HCT116 (cell line): ENCODE measurements around the gene PCDHGA7. TPM values are rescaled to one million over a fixed set of nuclear protein-coding genes. Genes with fewer than 3 reads are reported as not detected.

Experiments
- ATAC-seq: fragments of 200-7000 bp; cut with Tn5 transposase; 2 replicates; pipeline ENCODE4 v1.9.1; 2020; ENCODE audit warnings: mild to moderate bottlenecking, moderate library complexity
- BruUV-seq: library from RNA; stranded (reverse); fragments of 400-500 nt; replicated peaks from 2 replicates; lab custom pipeline; 2021; lab: Mats Ljungman, UMichigan
- CTCF ChIA-PET: fragments of 300-600 bp; sonication (Branson Sonifier 250); formaldehyde crosslinking; loops from one replicate; lab custom pipeline; 2021; ENCODE audit warnings: antibody characterized with exemption; lab: Charles Lee
- POLR2A ChIA-PET: fragments of 300-600, 350-600 bp; sonication (Branson Sonifier 250); formaldehyde crosslinking; loops from one replicate; lab custom pipeline; 2021; ENCODE audit warnings: antibody characterized with exemption; lab: Charles Lee
- RAD21 ChIA-PET, 2 experiments: fragments of 300-600 bp; sonication (Branson Sonifier 250); formaldehyde crosslinking; loops; one replicate each; lab custom pipeline; 2023; ENCODE audit warnings: low total read pairs in 2 of 2; ENCODE audit not compliant: uncharacterized antibody in 2 of 2, unreplicated experiment in 2 of 2, low non-redundant PET in 1 of 2; lab: Charles Lee
- DNase-seq: peaks from one replicate; pipeline ENCODE4 v3.0.0-alpha.2; 2010; ENCODE audit warnings: low read depth, low spot score
- H2AFZ ChIP-seq: fragments of 200-600 bp; shearing (Covaris generic), sonication (generic); 2 replicates; pipeline ENCODE4 v1.6.1; 2017; ENCODE audit warnings: low read depth, mixed run types, mixed read lengths, antibody characterized with exemption, low read length; ENCODE audit not compliant: poor library complexity, severe bottlenecking
- H3K27ac ChIP-seq: 2 replicates; pipeline ENCODE4 v1.5.1; 2012; ENCODE audit warnings: low read depth, low read length
- H3K27me3 ChIP-seq: fragments of 200-600 bp; sonication (generic); 2 replicates; pipeline ENCODE4 v1.6.1; 2016; ENCODE audit warnings: mixed run types, low read length, mixed read lengths; ENCODE audit not compliant: insufficient read depth
- H3K36me3 ChIP-seq, 2 experiments: fragments of 200-500 bp in 1 of 2; fragments of 200-600 bp in 1 of 2; sonication (Bioruptor generic) in 1 of 2; sonication (generic) in 1 of 2; 2 replicates each; pipeline versions ENCODE4 v1.5.1 to v1.6.1; 2014 to 2016; ENCODE audit warnings: low read length in 2 of 2, inconsistent platforms in 1 of 2, mixed read lengths in 1 of 2, mixed run types in 1 of 2; ENCODE audit not compliant: insufficient read depth in 2 of 2, control insufficient read depth in 1 of 2
- H3K4me1 ChIP-seq, 2 experiments: fragments of 200-600 bp in 1 of 2; sonication (generic) in 1 of 2; 2 replicates each; pipeline versions ENCODE4 v1.5.1 to v1.6.1; 2012 to 2017; ENCODE audit warnings: low read length in 2 of 2, inconsistent platforms in 1 of 2, mild to moderate bottlenecking in 1 of 2, mixed read lengths in 1 of 2, mixed run types in 1 of 2, moderate library complexity in 1 of 2; ENCODE audit not compliant: insufficient read depth in 2 of 2, control insufficient read depth in 1 of 2
- H3K4me2 ChIP-seq: fragments of 200-600 bp; sonication (generic); 2 replicates; pipeline ENCODE4 v1.6.1; 2017; ENCODE audit warnings: mixed run types, low read length, mixed read lengths
- H3K4me3 ChIP-seq, 2 experiments: fragments of 200-600 bp in 1 of 2; sonication (generic) in 1 of 2; replicated peaks in 1 of 2; 2 replicates each; pipeline ENCODE4 v1.5.1; 2011 to 2016; ENCODE audit warnings: low read length in 2 of 2, control low read depth in 1 of 2, low read depth in 1 of 2, mild to moderate bottlenecking in 1 of 2, mixed read lengths in 1 of 2, mixed run types in 1 of 2
- H3K79me2 ChIP-seq: fragments of 200-600 bp; sonication (generic); 2 replicates; pipeline ENCODE4 v1.6.1; 2017; ENCODE audit warnings: mild to moderate bottlenecking, mixed run types, low read length, moderate library complexity, mixed read lengths; ENCODE audit not compliant: insufficient read depth
- H3K9ac ChIP-seq: fragments of 200-600 bp; sonication (generic); 2 replicates; pipeline ENCODE4 v1.6.1; 2016; ENCODE audit warnings: low read length, mixed read lengths
- H3K9me2 ChIP-seq: fragments of 200-600 bp; sonication (generic), shearing (Covaris generic); 2 replicates; pipeline ENCODE4 v1.6.1; 2017; ENCODE audit warnings: mixed run types, mild to moderate bottlenecking, moderate library complexity; ENCODE audit not compliant: insufficient read depth
- H3K9me3 ChIP-seq, 2 experiments: fragments of 200-500 bp in 1 of 2; fragments of 200-600 bp in 1 of 2; sonication (Bioruptor generic) in 1 of 2; sonication (generic) in 1 of 2; 2 replicates each; pipeline ENCODE4 v1.6.1; 2014 to 2017; ENCODE audit warnings: low read length in 2 of 2, mixed read lengths in 2 of 2, inconsistent platforms in 1 of 2, low read depth in 1 of 2, mild to moderate bottlenecking in 1 of 2, mixed run types in 1 of 2, moderate library complexity in 1 of 2; ENCODE audit not compliant: control insufficient read depth in 1 of 2, insufficient read depth in 1 of 2
- H4K20me1 ChIP-seq: fragments of 200-600 bp; sonication (generic), shearing (Covaris generic); 2 replicates; pipeline ENCODE4 v1.6.1; 2017; ENCODE audit warnings: mixed run types, mild to moderate bottlenecking, moderate library complexity; ENCODE audit not compliant: insufficient read depth
- EGR1 ChIP-seq: IDR thresholded peaks from 2 replicates; pipeline ENCODE4 v1.6.1; 2012; ENCODE audit warnings: low read depth
- ELF1 ChIP-seq: IDR thresholded peaks from 2 replicates; pipeline ENCODE4 v1.6.1; 2012; ENCODE audit warnings: low read depth, borderline replicate concordance
- EZH2 ChIP-seq: fragments of 200-600 bp; sonication (generic); IDR thresholded peaks from 2 replicates; pipeline ENCODE4 v1.6.1; 2017; ENCODE audit warnings: antibody characterized with exemption, mixed run types
- JUND ChIP-seq: IDR thresholded peaks from 2 replicates; pipeline ENCODE4 v1.6.1; 2012
- MAX ChIP-seq: IDR thresholded peaks from 2 replicates; pipeline ENCODE4 v1.6.1; 2012
- RAD21 ChIP-seq: IDR thresholded peaks from 2 replicates; pipeline ENCODE4 v1.6.1; 2012; ENCODE audit warnings: low read depth, mild to moderate bottlenecking
- SP1 ChIP-seq: IDR thresholded peaks from 2 replicates; pipeline ENCODE4 v1.6.1; 2012; ENCODE audit warnings: low read depth
- SRF ChIP-seq: IDR thresholded peaks from 2 replicates; pipeline ENCODE4 v1.6.1; 2012; ENCODE audit warnings: low read depth
- TCF7L2 ChIP-seq: IDR thresholded peaks from 2 replicates; pipeline ENCODE4 v1.7.0; 2011; ENCODE audit warnings: borderline replicate concordance, inconsistent platforms; ENCODE audit not compliant: insufficient read depth, insufficient read length; ENCODE audit errors: extremely low read depth
- ZFX ChIP-seq: fragments of 450-650 bp; IDR thresholded peaks from 2 replicates; pipeline ENCODE4 v1.6.1; 2017
- ZNF274 ChIP-seq: fragments of 200-500 bp; sonication (Bioruptor generic); IDR thresholded peaks from 2 replicates; pipeline ENCODE4 v1.6.1; 2014; ENCODE audit warnings: mild to moderate bottlenecking, low read depth, low read length, inconsistent platforms
- intact Hi-C: fragments of 100-400 bp; cut with micrococcal nuclease; formaldehyde crosslinking; loops from 2 replicates; pipeline ENCODE4 v1.10.0; 2022
- total RNA-seq: library from RNA; stranded (reverse); gene quantifications from one replicate; pipeline ENCODE4 v1.2.1, GENCODE V29; 2021; ENCODE audit not compliant: unreplicated experiment
- TF ChIP-seq, protein P1 (sequence below), 3 experiments: fragments of 200-600 bp in 1 of 3; sonication (generic) in 1 of 3; IDR thresholded peaks in 2 of 3; conservative IDR thresholded peaks in 1 of 3; 2 replicates each; pipeline ENCODE4 v1.5.1; 2012 to 2017; ENCODE audit warnings: low read depth in 2 of 3, low read length in 2 of 3, antibody characterized with exemption in 1 of 3, borderline replicate concordance in 1 of 3, control low read depth in 1 of 3, mild to moderate bottlenecking in 1 of 3, mixed read lengths in 1 of 3, mixed run types in 1 of 3, moderate library complexity in 1 of 3; ENCODE audit not compliant: insufficient read depth in 1 of 3
- TF ChIP-seq, protein P2 (sequence below): IDR thresholded peaks from 2 replicates; pipeline ENCODE4 v1.6.1; 2012

The PCDHGA7 gene
- total RNA-seq, 1 experiment from 2014 or later: not detected

DNA sequence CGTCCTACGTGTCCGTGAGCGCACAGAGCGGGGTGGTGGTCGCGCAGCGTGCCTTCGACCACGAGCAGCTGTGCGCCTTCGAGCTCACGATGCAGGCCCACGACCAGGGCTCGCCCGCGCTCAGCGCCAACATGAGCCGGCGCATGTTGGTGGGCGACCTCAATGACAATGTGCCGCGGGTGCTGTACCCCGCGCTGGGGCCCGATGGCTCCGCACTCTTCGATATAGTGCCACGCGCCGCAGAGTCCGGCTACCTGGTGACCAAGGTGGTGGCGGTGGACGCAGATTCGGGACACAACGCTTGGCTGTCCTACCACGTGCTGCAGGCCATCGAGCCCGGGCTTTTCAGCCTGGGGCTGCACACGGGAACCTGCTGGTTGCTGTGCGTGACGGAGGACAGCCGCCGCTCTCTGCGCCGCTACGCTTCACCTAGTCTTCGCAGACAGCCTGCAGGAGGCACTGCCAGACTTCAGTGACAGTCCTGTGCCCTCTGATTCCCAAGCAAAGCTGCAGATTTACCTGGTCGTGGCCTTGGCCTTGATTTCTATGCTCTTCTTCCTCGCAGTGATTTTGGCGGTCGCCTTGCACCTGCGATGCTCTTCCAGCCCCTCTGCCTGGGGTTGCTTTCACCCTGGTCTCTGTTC, 45.4 kb downstream of the PCDHGA7 start:
- Histone ChIP-seq H3K4me3 (no peak overlapping the region), H3K27ac (no peak overlapping the region), H4K20me1 (no peaks in the 10 kb centered on the region), H3K4me2 (no peak overlapping the region), H3K79me2 (no peaks in the 10 kb centered on the region), H3K9me2 (no peaks in the 10 kb centered on the region), H3K36me3 (no peaks in the 10 kb centered on the region), H3K27me3 (no peaks in the 10 kb centered on the region), H3K9ac (no peak overlapping the region), H2AFZ (no peak overlapping the region), H3K9me3 (peaks cover 0 to 8% of the 10 kb centered on the region in 2 experiments; a peak in 2 of 4 replicates), H3K4me1 (no peaks in the 10 kb centered on the region)
- TF ChIP-seq, protein P1, sequence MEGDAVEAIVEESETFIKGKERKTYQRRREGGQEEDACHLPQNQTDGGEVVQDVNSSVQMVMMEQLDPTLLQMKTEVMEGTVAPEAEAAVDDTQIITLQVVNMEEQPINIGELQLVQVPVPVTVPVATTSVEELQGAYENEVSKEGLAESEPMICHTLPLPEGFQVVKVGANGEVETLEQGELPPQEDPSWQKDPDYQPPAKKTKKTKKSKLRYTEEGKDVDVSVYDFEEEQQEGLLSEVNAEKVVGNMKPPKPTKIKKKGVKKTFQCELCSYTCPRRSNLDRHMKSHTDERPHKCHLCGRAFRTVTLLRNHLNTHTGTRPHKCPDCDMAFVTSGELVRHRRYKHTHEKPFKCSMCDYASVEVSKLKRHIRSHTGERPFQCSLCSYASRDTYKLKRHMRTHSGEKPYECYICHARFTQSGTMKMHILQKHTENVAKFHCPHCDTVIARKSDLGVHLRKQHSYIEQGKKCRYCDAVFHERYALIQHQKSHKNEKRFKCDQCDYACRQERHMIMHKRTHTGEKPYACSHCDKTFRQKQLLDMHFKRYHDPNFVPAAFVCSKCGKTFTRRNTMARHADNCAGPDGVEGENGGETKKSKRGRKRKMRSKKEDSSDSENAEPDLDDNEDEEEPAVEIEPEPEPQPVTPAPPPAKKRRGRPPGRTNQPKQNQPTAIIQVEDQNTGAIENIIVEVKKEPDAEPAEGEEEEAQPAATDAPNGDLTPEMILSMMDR (IDR thresholded peaks at IDR 0.05 in 2 of 3, conservative IDR thresholded peaks at IDR 0.05 in 1 of 3; ENCODE audit: borderline replicate concordance in 1 of 3, insufficient read depth in 1 of 3, low read depth in 2 of 3, low read length in 2 of 3): no peak
- TF ChIP-seq MAX (no peak), ZNF274 (no peak)
- ChIA-PET RAD21 (no interaction called here), POLR2A (no interaction called here), CTCF (no interaction called here)
- DNase-seq: no peak
- intact Hi-C loops: no loop called here
- no peak for ATAC-seq
- BruUV-seq: no TSS peak

- intact Hi-C loops: no loop called here
- DNase-seq: no peak
- H3K4me3 ChIP-seq: no peak within 1 kb of the TSS
- 0 out of 2 replicates have a peak, but pooled peaks have one; percentile 15 for TF ChIP-seq RAD21
- TF ChIP-seq EZH2: no peak
- TF ChIP-seq SP1: no peak
- TF ChIP-seq JUND: no peak
- no peak for TF ChIP-seq EGR1
- TF ChIP-seq, protein P1 (IDR thresholded peaks at IDR 0.05 in 2 of 3, conservative IDR thresholded peaks at IDR 0.05 in 1 of 3; ENCODE audit: borderline replicate concordance in 1 of 3, insufficient read depth in 1 of 3, low read depth in 2 of 3, low read length in 2 of 3): peak in 1 of 3 experiments; percentile 44; a peak in 1 of 6 replicates
- no peak for TF ChIP-seq SRF
- no peak for TF ChIP-seq ZFX
- TF ChIP-seq, protein P2, sequence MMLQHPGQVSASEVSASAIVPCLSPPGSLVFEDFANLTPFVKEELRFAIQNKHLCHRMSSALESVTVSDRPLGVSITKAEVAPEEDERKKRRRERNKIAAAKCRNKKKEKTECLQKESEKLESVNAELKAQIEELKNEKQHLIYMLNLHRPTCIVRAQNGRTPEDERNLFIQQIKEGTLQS: no peak
- no peak for TF ChIP-seq TCF7L2
- no peak for TF ChIP-seq MAX
- no peak for TF ChIP-seq ELF1
These were observed 48.0 kb downstream of the PCDHGA7 start, which contains the start of gene PCDHGA12 for GRCh38 chr5:141430332-141431113. Gene PCDHGA12 (plus strand): TSS chr5:141430507. CDS start chr5:141430760, 253 bp downstream.

More at GRCh38 chr5:141430332-141431113, 48.0 kb downstream of the PCDHGA7 start, which contains the start of gene PCDHGA12:
- no peaks in the 10 kb centered on the region for H3K27me3 ChIP-seq
- ChIA-PET POLR2A (no interaction called here), CTCF (interaction anchor here (0.9 to 1.7 kb wide), 5 partner anchors 9 to 133 kb away, joined by 3 to 7 read pairs (median 4); partner anchors contain the start of gene PCDHGA10), RAD21 (no interaction called here)
- no peaks in the 10 kb centered on the region for H3K9me2 ChIP-seq
- no peak within 1 kb of the TSS for H3K9ac ChIP-seq
- no TSS peak for BruUV-seq
- no peak within 1 kb of the TSS for H2AFZ ChIP-seq
- H3K27ac ChIP-seq: no peak within 1 kb of the TSS
- no peaks in the 10 kb centered on the region for H3K79me2 ChIP-seq
- ATAC-seq: no peak
- no peaks in the 10 kb centered on the region for H4K20me1 ChIP-seq
- H3K36me3 ChIP-seq: no peaks in the 10 kb centered on the region
- peaks cover 0 to 8% of the 10 kb centered on the region in 2 experiments; a peak in 2 of 4 replicates for H3K9me3 ChIP-seq
- no peaks in the 10 kb centered on the region for H3K4me1 ChIP-seq
- no peak within 1 kb of the TSS for H3K4me2 ChIP-seq
